Measurements from ENCODE around the gene OR5H1.
"Not testable (repeated sequence)": the region's sequence is repeated elsewhere in the genome, so short reads cannot be mapped to it uniquely, and the experiment has no call there.

OR5H1 gene

GRCh38 chr3:98130421-98130820, at the start of gene OR5H1:
OR5H1 (plus strand) TSS chr3:98130721; CDS start chr3:98132698, 1,977 bp downstream.
- FAIRE-seq, result no peak

- FAIRE-seq, result no peak
Measured at GRCh38 chr3:98086873-98087272, 43.6 kb upstream of the OR5H1 start, which contains the start of gene OR5AC2. OR5AC2 (plus strand) TSS chr3:98087173; CDS start chr3:98087173, 0 bp downstream.

GRCh38 chr3:98095882-98096281, 34.6 kb upstream of the OR5H1 start:
- no peak for FAIRE-seq

DNA sequence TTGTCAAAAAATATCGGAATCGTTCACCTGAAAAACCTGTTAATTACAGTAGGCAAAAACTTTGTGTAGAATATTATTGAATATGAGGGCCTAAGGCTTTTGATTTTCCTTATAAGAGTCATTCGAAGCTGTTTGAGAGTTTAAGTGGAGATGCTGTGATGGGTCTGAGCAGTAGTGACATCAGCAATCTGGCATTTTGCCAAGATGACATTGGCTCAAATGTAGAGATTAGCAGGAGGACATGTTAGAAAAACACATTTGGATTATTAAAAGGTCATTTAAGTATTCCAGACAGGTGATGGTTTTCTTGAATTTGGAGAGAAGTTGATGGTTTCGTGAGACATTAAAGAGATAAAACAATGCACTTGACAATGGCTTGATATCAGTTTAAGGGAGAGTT, 30.7 kb upstream of the OR5H1 start:
- FAIRE-seq, result no peak

GRCh38 chr3:98108162-98108561, 22.4 kb upstream of the OR5H1 start:
- no peak for FAIRE-seq

- no peak for FAIRE-seq
Measured at GRCh38 chr3:98109807-98110549, 20.5 kb upstream of the OR5H1 start.

- FAIRE-seq, result no peak
Measured at GRCh38 chr3:98110550-98110908, 20.0 kb upstream of the OR5H1 start.

DNA sequence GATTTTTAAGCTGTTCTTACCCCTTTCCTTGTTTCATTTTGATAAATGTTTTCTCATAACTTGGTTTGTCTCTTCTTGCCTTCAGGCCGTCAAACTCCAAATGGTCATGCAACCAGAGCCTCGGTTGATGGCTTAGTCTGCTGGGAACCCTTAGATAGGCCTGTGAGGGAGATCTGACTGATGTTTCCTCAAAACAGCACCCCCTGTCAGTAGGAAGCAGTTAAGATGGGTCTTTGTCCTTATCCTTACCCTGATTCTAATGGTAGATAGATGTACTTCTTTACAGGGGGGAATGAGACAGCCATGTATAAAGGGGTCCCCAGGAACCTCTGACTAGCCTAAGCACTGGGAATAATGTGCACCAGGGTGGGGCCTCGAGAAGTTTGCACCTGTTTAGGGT, 16.3 kb upstream of the OR5H1 start:
- FAIRE-seq, result no peak

- no peak for FAIRE-seq
Measured at GRCh38 chr3:98115717-98116116, 14.8 kb upstream of the OR5H1 start.

- no peak for FAIRE-seq
Measured at GRCh38 chr3:98136631-98137030, 6.1 kb downstream of the OR5H1 start.

DNA sequence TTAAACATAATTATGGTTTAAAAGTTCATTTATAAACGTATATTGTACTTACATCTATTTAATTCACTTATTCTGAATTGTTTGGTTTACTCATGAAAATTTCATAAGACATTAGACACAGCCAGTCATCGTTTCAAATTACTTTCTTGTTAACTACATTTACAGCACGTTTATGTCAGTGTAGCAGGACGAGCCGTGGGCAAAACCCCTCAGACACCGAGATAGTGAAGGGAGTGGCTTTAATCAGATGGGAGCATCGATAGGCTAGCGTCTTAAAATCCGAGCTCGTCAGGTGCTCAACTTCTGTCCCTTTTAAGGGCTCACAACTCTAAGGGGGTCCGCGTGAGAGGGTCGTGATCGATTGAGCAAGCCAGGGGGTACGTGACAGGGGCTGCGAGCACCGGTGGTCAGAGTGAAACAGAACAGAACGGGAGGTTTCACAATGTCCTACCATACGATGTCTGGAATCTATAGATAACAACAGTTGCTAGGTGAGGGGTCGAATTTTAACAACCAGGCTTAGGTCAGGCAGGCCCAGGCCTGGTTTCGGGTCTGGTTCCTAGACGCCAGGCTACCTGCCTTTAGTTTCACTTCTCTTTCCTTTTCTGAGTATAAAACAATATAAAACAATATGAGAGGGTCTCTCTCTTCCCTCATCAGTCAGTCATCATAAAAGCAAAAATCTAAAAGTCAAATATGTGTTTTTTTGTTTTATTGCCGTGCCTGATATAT, 7.5 kb downstream of the OR5H1 start:
- FAIRE-seq, result not testable (repeated sequence)

DNA sequence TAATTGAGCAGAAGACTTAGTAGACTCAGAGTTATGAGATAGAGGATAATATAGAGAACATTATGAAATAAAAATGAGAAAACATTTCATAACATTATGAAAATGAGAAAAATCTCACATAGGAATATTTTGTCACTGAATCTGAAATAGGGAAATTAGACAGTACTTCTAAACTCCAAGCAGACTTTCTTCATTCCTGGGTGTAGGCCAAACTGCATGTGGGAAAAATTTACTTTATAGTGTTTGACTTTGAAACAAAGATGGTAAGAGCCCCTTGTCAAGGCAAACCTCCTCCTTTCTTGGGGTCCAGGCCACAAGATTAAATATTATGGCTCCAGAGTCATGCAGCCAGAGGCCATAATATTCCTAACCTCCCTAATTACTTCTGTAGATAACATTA, 10.0 kb downstream of the OR5H1 start:
- no peak for FAIRE-seq

- FAIRE-seq, result no peak
Measured at GRCh38 chr3:98147179-98147578, 16.7 kb downstream of the OR5H1 start, which contains the start of gene OR5H14. OR5H14 (plus strand) TSS chr3:98147479; CDS start chr3:98149386, 1,907 bp downstream.

DNA sequence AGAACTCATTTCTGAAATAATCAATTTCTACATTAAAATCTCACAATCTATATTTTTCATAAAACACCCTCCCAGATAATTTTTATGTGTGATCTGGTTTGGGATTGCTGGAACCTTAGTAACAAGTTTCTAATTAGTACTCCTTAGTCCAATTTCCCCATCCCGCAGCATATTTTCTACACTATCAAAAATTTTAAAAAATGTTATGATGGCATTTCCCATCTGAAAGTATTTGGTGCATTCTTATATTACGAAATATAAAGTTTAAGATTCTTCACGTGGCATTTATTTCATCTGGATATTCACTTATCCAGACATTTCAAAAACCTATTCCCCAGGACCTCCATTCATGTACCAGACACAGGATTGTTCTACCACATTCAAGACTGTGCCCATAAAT, 18.2 kb downstream of the OR5H1 start:
- FAIRE-seq, result no peak

DNA sequence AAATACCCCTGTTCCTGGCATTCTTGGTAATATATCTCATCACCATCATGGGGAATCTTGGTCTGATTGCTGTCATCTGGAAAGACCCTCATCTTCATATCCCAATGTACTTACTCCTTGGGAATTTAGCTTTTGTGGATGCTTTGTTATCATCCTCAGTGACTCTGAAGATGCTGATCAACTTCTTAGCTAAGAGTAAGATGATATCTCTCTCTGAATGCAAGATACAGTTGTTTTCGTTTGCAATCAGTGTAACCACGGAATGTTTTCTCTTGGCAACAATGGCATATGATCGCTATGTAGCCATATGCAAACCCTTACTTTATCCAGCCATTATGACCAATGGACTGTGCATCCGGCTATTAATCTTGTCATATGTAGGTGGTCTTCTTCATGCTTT, 18.9 kb downstream of the OR5H1 start:
- FAIRE-seq, result not testable (repeated sequence)

GRCh38 chr3:98151241-98151640, 20.7 kb downstream of the OR5H1 start:
- no peak for FAIRE-seq

DNA sequence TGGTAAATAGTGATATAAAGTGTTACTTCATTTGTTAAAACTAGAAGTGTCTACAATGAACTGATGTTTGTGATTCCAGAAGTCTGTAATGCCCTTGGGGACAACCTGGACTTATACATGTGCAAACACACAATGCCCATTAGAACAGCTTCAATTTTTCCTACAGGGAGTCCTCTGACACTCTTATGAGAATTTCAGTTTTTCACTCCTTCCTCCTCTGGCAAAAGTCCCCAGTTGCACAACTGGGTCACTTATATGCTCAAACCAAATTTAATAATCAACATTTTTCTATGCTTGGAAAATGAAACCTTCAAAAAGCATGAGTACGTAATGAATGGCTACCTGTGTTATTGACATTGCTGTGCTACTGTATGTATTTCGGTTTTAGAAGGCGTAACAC, 35.9 kb downstream of the OR5H1 start, which contains the start of gene OR5H15:
Gene OR5H15, plus strand, starts transcription at position 301 of the 400 bp plus-strand sequence. CDS start 2,004 bp downstream, outside the sequence.
- FAIRE-seq, result no peak

DNA sequence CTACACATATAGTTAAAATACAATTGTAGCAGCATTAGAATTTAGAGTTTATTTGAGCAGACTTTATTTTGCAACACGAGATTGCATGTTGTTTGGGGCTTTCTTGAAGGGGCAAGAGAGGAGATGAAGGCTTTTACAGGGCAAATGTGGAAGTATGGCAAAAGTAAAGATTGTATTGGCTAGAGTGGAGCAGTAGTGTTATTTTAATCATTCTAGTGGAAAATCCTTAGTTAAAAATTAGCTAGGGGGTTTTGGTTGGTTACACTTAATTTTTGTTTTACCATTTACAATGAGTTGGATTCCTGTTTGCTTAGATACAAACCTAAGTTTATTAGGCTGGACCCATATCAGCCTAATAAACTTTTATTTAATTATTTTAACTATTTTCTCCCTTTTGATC, 40.5 kb downstream of the OR5H1 start:
- no peak for FAIRE-seq

DNA sequence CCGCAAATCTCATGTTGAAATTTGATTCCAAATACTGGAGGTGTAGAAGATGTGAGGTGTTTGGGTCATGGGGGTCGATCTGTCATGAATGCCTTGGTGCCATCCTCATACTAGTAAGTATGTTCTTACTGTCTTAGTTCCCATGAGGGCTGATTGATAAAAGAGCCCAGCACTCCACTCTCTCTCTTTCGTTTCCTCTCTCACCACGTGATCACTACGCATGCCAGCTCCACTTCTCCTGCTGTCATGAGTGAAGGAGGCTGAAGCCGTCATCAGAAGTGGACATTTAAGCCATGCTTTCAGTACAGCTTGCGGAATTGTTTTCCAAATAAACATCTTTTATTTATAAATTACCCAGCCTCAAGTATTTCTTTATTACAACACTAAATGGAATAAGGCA, 42.1 kb downstream of the OR5H1 start:
- no peak for FAIRE-seq

- FAIRE-seq, result no peak
Measured at GRCh38 chr3:98180319-98180890, 49.9 kb downstream of the OR5H1 start.

- no peak for FAIRE-seq
Measured at GRCh38 chr3:98182196-98182595, 51.7 kb downstream of the OR5H1 start.

GRCh38 chr3:98185180-98185579, 54.7 kb downstream of the OR5H1 start:
- FAIRE-seq, result no peak

All from G401.6 (cell line).